GM10266 (cell line): Measurements from ENCODE around the gene GRM4.

Experiments
- DNase-seq: peaks from one replicate; pipeline ENCODE4 v3.0.0; 2012; ENCODE audit errors: extremely low spot score
- TF ChIP-seq, protein P1 (sequence below): IDR thresholded peaks from 2 replicates; pipeline ENCODE4 v1.5.1; 2012; ENCODE audit warnings: mild to moderate bottlenecking, low read depth; ENCODE audit not compliant: control insufficient read depth, insufficient read depth; ENCODE audit errors: missing control alignments

GRM4 gene

DNA sequence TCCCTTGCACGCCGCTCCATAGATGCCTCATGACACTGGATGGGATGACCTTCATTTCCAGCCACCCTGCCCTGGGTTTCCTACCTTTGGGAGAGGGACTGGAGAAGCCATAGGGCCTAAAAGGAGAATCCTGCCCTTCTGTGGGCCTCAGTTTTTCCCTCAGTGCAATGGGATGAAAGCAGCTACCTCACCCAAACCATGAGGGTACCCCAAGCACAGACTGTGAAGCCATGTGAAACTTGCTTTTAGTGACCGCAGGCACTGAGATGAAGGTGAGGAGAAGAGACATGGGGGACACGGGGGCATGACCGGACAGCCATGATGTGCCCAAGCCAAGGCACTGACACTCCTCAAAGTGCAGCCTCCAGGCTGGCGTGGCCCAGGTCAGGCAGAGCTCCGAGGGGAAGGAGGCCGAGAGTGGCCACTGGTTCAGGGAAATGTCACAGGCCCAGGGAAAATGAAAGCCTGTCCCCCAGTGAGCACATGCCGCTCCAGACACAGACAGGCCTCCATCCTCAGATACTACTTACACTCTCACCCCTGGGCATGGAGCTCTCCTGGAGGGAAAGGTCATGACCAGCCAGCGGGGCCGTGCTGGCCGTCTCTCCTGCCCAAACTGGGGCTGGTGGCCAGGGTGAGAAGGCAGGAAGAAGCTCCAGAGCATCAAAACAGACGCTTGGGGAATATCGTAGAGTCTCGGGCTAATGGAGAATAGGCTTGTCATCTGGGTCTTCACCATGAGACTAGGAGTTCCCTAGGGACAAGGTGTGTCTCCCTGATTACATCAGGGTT lies 116.2 kb downstream of the GRM4 start:
- TF ChIP-seq, protein P1, sequence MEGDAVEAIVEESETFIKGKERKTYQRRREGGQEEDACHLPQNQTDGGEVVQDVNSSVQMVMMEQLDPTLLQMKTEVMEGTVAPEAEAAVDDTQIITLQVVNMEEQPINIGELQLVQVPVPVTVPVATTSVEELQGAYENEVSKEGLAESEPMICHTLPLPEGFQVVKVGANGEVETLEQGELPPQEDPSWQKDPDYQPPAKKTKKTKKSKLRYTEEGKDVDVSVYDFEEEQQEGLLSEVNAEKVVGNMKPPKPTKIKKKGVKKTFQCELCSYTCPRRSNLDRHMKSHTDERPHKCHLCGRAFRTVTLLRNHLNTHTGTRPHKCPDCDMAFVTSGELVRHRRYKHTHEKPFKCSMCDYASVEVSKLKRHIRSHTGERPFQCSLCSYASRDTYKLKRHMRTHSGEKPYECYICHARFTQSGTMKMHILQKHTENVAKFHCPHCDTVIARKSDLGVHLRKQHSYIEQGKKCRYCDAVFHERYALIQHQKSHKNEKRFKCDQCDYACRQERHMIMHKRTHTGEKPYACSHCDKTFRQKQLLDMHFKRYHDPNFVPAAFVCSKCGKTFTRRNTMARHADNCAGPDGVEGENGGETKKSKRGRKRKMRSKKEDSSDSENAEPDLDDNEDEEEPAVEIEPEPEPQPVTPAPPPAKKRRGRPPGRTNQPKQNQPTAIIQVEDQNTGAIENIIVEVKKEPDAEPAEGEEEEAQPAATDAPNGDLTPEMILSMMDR: no peak
- no peak for DNase-seq

DNA sequence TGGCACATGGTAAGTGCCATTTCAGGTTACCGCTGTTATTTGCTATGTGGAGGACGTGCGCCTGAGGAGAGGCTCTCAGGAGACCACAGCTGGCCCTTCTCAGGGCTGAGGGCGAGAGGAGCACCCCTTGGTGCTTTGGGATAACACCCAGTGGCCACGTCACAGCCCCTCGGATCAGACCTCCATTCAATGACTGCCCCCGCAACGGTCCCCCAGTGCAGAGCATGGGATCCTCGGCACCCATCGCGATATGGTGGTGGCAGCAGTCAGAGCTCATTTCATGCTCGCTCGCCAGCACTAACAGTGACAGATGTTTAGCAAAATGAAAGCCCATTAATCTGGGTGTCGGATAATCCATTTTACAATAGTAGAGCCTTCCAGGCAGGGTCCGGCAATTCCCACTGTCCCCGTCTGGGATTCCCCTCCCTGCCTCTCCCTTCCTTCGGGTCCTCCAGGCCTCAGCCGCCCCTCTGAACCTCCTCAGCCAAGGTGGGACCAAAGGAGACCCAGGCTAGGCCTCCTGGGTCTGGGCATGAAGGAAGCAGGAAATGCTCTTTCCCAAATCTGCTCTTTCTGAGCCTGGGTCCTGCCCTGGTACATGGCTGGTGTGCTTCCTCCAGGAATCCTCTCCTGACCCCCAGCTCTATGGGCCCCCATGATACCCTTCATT lies 117.1 kb downstream of the GRM4 start:
- no peak for DNase-seq
- TF ChIP-seq, protein P1: no peak

DNA sequence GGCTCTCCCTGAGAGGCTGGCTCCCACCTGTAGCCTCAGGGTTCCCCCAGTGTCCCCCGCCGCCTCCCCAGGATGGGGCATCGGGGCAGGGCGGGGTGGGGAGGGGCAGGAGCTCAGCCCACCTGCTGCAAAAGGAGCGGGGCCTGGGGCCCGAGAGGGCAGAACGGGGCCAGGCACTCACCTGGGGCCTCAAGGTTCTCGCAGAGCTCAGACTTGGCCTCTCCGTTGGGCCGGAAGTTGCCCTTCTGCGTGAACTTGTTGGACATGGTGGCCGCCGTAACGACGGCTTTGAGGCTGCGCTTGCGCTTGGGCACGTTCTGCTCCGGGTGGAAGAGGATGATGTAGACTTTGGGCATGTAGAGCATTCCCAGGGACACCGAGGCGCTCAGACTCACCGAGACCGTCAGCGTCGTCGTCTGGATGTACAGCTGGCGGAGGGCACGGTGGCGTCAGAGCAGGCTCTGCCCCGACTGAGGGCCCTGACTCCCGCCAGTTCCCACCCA lies 117.9 kb downstream of the GRM4 start:
- DNase-seq: no peak
- TF ChIP-seq, protein P1: no peak

GRCh38 chr6:34027445-34027936 lies 118.4 kb downstream of the GRM4 start:
- peak; percentile 75 for DNase-seq
- TF ChIP-seq, protein P1: peak; percentile 66

- TF ChIP-seq, protein P1: no peak
These were observed 120.0 kb downstream of the GRM4 start for GRCh38 chr6:34025861-34026260.

DNA sequence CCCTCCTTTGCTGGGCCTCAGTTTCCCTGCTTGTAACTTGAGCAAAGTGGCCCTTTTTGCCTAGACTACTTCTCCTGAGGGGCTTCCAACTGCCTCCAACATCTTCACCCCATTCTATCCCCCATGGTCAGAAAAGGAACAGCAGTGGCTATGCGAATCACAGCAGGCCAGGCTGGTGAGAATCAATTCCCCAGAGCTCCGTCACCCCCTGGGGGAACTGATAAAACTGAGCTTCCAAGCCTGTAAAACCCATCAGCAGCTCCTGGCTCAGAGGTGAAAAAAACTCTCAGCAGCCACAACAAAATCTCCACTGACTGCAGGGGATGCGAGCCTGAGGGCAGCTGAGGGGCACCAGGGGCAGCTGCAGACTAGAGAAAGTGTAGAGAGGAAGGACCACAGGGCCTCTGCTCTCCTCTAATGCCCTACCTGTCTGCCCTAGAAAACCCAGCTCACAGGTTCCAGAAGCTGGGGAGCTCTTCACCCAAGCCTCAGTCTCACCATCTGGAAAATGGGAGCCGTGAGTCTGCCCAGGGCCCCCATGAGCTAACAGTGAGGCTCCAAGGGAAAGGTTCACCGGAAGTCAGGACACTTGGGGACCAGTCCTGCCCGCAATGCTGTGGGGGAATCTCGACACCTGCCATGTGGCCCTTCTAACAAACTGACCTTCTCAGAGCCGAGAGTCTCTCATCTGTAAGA lies 120.6 kb downstream of the GRM4 start:
- TF ChIP-seq, protein P1: no peak
- DNase-seq: no peak

More at GRCh38 chr6:34025861-34026260, 120.0 kb downstream of the GRM4 start:
- no peak for DNase-seq

- TF ChIP-seq, protein P1: no peak
- no peak for DNase-seq
These were observed 123.0 kb downstream of the GRM4 start for GRCh38 chr6:34022873-34023255.
